Fibroblast of lung (primary cell): ENCODE results near the gene NEK10.

Experiments
- CTCF ChIP-seq, 2 donors: IDR thresholded peaks in 1 of 2; conservative IDR thresholded peaks in 1 of 2; 1 replicate in 1 of 2; 2 replicates in 1 of 2; pipeline ENCODE4 v1.5.1; 2011 to 2012; ENCODE audit warnings: low read length in 2 of 2, control low read depth in 1 of 2, inconsistent platforms in 1 of 2, low read depth in 1 of 2, mild to moderate bottlenecking in 1 of 2
- EZH2 ChIP-seq: IDR thresholded peaks from 2 replicates; pipeline ENCODE4 v1.5.1; 2012; ENCODE audit warnings: low read length, control low read depth, mild to moderate bottlenecking; ENCODE audit errors: missing control alignments

GRCh38 chr3:27224197-27224596 is 145.0 kb downstream of the NEK10 start:
- TF ChIP-seq CTCF (conservative IDR thresholded peaks at IDR 0.05 in 1 of 2, IDR thresholded peaks at IDR 0.05 in 1 of 2; ENCODE audit: low read depth in 1 of 2, low read length in 2 of 2) = no peak
- no peak for TF ChIP-seq EZH2
